GM21786 (cell line): ENCODE results near the gene PVALEF.

ENCODE experiments used
- ATAC-seq: cut with Tn5 transposase; IDR thresholded peaks from one replicate; pipeline ENCODE4 v1.9.1; 2021; ENCODE audit not compliant: unreplicated experiment

Gene PVALEF

DNA sequence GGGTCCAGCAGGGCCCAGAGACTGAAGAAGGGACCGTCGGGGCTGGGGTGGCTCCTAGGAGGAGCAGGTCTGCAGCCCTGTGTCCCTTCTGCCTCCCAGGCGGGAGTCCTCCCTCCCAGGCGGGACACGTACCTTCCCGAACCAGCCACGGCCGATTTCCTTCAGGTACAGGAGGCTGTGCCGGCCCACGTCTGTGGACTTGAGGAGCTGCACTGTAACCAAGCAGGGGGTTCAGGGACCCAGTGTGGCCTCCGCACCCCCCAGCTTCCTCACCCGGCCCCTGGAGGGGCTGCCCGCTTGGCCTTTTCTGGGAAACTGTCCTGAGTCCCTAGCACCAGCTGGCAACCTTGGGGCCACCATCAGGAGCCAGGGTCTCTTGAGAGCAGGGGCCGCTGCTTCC, 37.0 kb upstream of the PVALEF start:
- ATAC-seq = no peak

- no peak for ATAC-seq
These were observed 36.5 kb upstream of the PVALEF start for GRCh38 chr17:81128774-81129173.

- no peak for ATAC-seq
These were observed 36.0 kb upstream of the PVALEF start for GRCh38 chr17:81129289-81129688.

DNA sequence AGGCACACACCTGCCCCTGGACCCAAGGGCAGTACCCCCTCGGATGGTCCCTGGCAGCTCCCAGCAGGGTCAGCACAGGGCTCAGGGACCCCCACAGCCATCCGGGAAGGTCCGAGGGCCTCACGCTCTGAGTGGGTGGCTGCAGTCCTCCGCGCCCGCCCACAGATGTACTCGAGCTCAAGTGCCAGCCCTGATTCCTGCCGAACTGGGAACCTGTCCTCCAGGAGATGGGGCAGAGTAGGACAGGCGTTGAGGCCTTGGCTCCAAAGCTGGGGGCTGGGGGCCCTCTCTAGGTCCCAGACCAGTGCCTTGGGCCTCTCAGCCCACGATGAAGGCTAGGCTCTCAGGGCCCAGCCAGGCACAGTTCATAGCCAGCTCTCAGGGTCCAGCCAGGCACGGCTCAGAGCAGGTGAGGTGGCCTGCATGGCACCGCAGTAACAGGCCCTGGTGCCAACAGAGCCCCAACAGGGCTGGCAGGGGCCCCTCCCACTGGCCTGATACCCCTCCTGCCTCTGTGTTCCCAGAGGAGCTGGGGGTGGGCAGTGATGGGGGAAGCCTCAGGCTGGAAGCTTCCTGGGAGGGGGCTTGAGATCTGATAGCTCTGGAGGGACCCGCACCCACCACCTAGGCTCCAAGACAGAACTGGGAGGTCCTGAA, 35.5 kb upstream of the PVALEF start:
- ATAC-seq = no peak

GRCh38 chr17:81130385-81131361, 34.6 kb upstream of the PVALEF start:
- no peak for ATAC-seq

DNA sequence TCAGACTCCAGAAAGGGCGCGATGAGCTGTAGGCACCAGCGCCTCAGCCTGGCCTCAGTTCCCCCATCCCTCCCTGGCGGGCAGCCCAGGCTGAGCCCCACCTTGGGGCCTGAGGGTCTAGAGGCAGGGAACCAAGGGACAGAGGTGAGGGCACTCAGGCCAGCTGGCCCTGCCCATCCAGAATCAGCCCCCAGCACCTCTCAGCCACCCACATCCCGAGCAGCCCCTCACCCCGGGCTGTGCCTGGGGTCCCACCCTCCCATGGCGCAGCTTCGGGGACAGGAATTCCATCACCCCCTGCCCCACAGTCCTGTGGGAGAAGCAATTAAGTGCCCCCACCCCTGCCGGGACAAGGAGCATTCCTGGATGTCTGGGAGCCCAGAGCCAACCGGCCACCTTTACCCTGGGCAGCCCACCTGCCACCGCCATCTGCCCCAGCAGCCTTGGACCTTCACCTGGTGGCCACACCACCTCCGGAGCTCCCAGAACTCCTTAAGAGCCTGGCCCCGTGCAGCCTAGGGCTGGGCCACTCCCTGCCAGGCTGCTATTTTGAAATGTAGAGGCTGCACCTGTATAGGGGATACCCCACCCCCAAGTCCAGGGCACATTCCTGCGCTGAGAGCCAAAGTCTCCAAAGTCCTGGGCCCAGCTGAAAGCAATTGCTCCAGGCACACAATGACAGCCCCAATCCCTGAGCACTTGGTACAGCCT, 33.7 kb upstream of the PVALEF start:
- ATAC-seq = no peak

DNA sequence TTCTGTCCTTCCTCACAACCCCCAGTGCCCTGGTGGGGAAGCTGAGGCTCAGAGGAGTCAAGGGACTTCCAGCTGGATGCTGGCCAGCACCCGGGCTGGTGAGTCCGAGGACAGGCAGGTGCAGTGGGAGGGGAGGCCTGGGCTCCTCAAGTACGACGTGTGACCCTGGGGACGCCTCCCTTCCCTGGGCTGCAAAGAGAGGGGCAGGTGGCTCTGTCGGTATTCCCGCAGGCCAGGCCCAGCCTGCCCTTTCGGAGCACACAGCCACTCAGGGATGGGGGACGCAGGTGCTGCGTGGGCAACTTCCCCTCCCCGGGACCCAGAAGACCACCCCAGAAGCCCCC, 33.1 kb upstream of the PVALEF start:
- no peak for ATAC-seq

DNA sequence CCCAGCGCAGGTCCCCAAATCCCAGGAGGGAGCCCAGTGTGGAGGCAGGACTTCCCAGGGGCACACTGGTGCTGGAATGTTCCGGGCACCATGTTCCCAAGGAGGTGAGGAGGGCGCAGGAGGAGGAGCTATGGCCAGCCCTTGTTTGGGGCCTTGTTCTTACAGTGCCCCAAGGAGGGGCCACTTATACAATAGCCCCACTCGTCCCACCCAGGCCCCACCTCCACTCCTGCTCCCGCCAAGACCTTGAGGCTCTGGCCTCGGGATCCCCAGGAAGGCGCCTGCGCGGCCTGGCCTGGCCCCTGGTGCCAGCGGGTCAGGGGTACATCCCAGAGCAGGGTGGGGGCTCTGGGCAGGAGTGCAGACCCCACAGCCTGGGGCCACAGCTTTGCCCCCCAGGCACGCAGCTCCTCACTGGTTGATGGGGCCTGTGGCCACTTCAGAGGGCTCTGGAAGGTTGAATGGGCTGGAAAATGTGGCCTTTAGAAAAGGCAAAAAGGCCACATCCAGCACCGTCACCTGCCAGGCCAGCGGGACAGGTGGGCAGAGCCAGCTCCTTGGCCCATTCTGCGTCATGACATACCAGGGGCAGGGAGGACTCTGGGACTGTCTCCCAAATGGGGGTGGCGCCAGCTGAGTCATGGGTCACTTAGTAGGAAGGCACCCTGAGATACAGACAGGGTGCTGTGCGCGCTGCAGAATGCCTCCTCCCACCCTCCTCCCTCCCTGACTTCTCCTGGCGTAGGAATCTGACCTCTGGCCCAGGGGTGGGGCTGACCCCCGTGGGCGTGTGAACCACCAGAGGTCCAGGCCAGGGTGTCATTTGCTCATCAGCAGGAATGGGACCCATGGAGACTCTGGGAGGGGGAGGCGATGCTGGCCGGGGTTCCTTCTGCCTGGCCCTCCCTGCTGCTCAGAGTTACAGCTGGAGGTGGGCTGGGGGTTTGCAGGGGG, 32.3 kb upstream of the PVALEF start:
- no peak for ATAC-seq

GRCh38 chr17:81134064-81134781, 31.1 kb upstream of the PVALEF start:
- no peak for ATAC-seq

GRCh38 chr17:81135505-81136278, 29.6 kb upstream of the PVALEF start:
- ATAC-seq = no peak

DNA sequence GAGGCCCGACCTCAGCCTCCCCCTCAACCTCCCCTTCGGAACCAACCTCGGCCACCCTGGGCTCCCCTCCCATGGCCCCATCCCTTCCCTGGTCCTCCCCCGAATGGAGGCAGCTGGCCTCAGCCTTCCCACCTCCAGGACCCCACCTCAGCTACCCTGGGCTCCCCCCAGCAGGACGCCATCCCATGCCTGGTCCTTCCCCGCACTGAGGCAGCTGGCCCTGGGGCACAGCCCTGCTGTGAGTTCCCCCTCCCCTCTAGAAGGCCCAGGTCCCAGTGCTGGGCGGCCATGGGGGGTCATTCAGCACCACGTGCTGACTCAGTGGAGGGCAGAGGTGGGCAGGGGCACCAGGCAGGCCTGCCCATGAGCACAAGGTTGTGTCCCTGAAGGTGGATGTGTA, 28.9 kb upstream of the PVALEF start:
- no peak for ATAC-seq

DNA sequence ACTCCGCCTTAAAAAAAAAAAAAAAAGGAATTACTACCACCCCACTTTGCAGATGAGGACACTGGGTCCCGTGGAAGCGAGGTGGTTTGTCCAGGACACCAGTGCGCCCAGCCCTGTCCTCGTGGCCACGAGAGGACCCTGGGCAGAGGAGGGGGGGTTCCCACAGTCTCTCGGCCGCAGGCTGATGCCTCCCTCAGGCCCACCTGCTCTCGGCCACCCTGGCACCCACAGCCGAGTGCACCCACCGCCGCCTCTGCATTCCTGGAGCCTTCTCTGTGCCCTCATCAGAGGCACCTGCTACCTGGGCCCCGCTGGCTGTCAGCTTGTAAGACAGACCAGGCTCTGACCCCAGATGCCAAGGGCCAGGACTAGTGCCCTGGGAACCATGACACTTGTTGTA, 28.1 kb upstream of the PVALEF start:
- no peak for ATAC-seq

- ATAC-seq = no peak
These were observed 27.2 kb upstream of the PVALEF start for GRCh38 chr17:81138083-81138482.

- no peak for ATAC-seq
These were observed 26.8 kb upstream of the PVALEF start for GRCh38 chr17:81138500-81138899.

GRCh38 chr17:81139428-81139827, 25.9 kb upstream of the PVALEF start:
- no peak for ATAC-seq

DNA sequence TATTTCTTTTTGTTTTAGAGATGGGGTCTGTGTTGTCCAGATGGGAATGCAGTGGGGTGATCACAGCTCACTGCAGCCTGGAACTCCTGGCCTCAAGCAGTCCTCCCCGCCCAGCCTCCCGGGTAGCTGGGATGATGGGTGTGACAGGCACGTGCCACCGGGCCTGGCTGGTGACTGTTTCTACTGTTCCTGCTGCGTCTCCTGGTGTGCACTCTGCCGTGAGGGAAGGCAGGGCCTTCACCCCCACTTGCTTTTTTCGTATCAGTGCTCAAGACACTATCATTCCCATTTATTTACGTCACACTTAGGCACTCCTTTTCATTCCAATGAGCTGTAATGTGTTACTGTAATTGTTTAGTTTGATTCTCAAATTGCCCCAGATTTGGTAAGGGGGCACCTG, 25.3 kb upstream of the PVALEF start:
- ATAC-seq = no peak

DNA sequence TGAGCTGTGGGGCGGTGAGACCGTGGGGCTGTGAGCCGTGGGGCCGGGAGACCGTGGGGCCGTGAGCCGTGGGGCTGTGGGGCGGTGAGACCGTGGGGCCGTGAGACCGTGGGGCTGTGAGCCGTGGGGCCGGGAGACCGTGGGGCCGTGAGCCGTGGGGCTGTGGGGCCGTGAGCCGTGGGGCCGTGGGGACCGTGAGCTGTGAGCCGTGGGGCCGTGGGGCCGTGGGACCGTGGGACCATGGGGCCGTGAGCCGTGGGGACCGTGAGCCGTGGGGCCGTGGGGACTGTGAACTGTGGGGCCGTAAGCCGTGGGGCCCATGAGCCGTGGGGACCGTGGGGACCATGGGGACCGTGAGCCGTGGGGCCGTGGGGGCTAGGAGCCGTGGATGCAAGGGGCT, 24.6 kb upstream of the PVALEF start:
- no peak for ATAC-seq

- ATAC-seq = no peak
These were observed 22.8 kb upstream of the PVALEF start for GRCh38 chr17:81142301-81143199.
